Measurements from ENCODE around the gene VWCE.

- no peak for TF ChIP-seq CTCF (IDR thresholded peaks at IDR 0.05)
- TF ChIP-seq POLR2AphosphoS5 (IDR thresholded peaks at IDR 0.05) = no peak
- no peak for TF ChIP-seq POLR2A (IDR thresholded peaks at IDR 0.05)
- TF ChIP-seq EP300 (IDR thresholded peaks at IDR 0.05) = no peak
Measured at GRCh38 chr11:61264795-61265194, 30.3 kb downstream of the VWCE start.

Measured in upper lobe of left lung (tissue), 4 donors.